H1 (cell line): ENCODE measurements around the gene IL9. TPM values are rescaled to one million over a fixed set of nuclear protein-coding genes. Genes with fewer than 3 reads are reported as not detected.

ENCODE experiments used
- CTCF ChIA-PET: fragments of 300-600 bp; sonication (Branson Sonifier 250); formaldehyde crosslinking; loops from one replicate; lab custom pipeline; 2021; ENCODE audit not compliant: partially characterized antibody; lab: Charles Lee
- POLR2A ChIA-PET: fragments of 300-600 bp; sonication (Branson Sonifier 250); formaldehyde crosslinking; loops from one replicate; lab custom pipeline; 2021; ENCODE audit warnings: inconsistent platforms; ENCODE audit not compliant: partially characterized antibody; lab: Charles Lee
- DNase-seq, 2 experiments: peaks; one replicate each; pipeline versions ENCODE4 v3.0.0 to v3.0.0-alpha.2; 2010 to 2022; ENCODE audit warnings: low spot score in 2 of 2, low read depth in 1 of 2, mixed read lengths in 1 of 2
- FAIRE-seq: peaks from 2 replicates; lab custom pipeline; 2011; peaks lifted over from hg19 to GRCh38; lab: Jason Lieb, UNC
- H2AFZ ChIP-seq: 2 replicates; pipeline ENCODE4 v1.8.1; 2012; ENCODE audit warnings: low read length, inconsistent platforms
- H2AK5ac ChIP-seq: 2 replicates; pipeline ENCODE4 v1.6.1; 2013; ENCODE audit warnings: low read depth, low read length
- H2BK120ac ChIP-seq: replicated peaks from 2 replicates; pipeline ENCODE3; 2013; ENCODE audit warnings: low read depth, low read length, inconsistent platforms
- H2BK12ac ChIP-seq: 2 replicates; pipeline ENCODE4 v1.6.1; 2013; ENCODE audit warnings: low read depth, low read length
- H2BK15ac ChIP-seq: 2 replicates; pipeline ENCODE4 v1.6.1; 2013; ENCODE audit warnings: low read length
- H2BK20ac ChIP-seq: 2 replicates; pipeline ENCODE4 v1.6.1; 2013; ENCODE audit warnings: low read length
- H2BK5ac ChIP-seq: 2 replicates; pipeline ENCODE4 v1.6.1; 2013; ENCODE audit warnings: low read depth, low read length
- H3K14ac ChIP-seq: 2 replicates; pipeline ENCODE4 v1.6.1; 2013; ENCODE audit warnings: inconsistent platforms; ENCODE audit not compliant: insufficient read length
- H3K18ac ChIP-seq: 2 replicates; pipeline ENCODE4 v1.6.1; 2013; ENCODE audit warnings: low read length; ENCODE audit errors: extremely low read depth
- H3K23ac ChIP-seq: 2 replicates; pipeline ENCODE4 v1.6.1; 2013; ENCODE audit warnings: inconsistent platforms; ENCODE audit not compliant: insufficient read length
- H3K23me2 ChIP-seq: 2 replicates; pipeline ENCODE4 v1.6.1; 2013; ENCODE audit warnings: low read depth, low read length
- H3K27ac ChIP-seq: 2 replicates; pipeline ENCODE4 v1.6.1; 2011; ENCODE audit warnings: low read depth, low read length, inconsistent platforms
- H3K27me3 ChIP-seq, 4 experiments: replicated peaks in 1 of 4; 1 replicate in 1 of 4; 2 replicates in 3 of 4; pipeline versions ENCODE4 v1.6.1 to v1.8.1; 2011 to 2013; ENCODE audit warnings: low read length in 3 of 4, mild to moderate bottlenecking in 3 of 4, inconsistent platforms in 2 of 4, mixed read lengths in 2 of 4, moderate library complexity in 1 of 4; ENCODE audit not compliant: control insufficient read depth in 3 of 4, insufficient read depth in 3 of 4; ENCODE audit errors: extremely low read depth in 1 of 4
- H3K36me3 ChIP-seq, 4 experiments: 2 replicates each; pipeline versions ENCODE4 v1.6.1 to v1.8.1; 2011 to 2013; ENCODE audit warnings: mild to moderate bottlenecking in 4 of 4, low read length in 3 of 4, moderate library complexity in 2 of 4, control low read depth in 1 of 4, inconsistent platforms in 1 of 4; ENCODE audit not compliant: insufficient read depth in 4 of 4, control insufficient read depth in 2 of 4
- H3K4ac ChIP-seq: replicated peaks from 2 replicates; pipeline ENCODE3; 2013; ENCODE audit warnings: low read length, low read depth, mixed read lengths, inconsistent platforms; ENCODE audit not compliant: insufficient read length
- H3K4me1 ChIP-seq, 4 experiments: replicated peaks in 1 of 4; 1 replicate in 1 of 4; 2 replicates in 3 of 4; pipeline versions ENCODE4 v1.6.1 to v1.8.1; 2011 to 2013; ENCODE audit warnings: low read length in 3 of 4, inconsistent platforms in 2 of 4, mixed read lengths in 1 of 4; ENCODE audit not compliant: insufficient read depth in 4 of 4, control insufficient read depth in 3 of 4
- H3K4me2 ChIP-seq, 2 experiments: 2 replicates each; pipeline versions ENCODE4 v1.6.1 to v1.8.1; 2011 to 2013; ENCODE audit warnings: low read depth in 2 of 2, low read length in 2 of 2, control low read depth in 1 of 2, inconsistent platforms in 1 of 2, mild to moderate bottlenecking in 1 of 2; ENCODE audit not compliant: insufficient read depth in 1 of 2
- H3K4me3 ChIP-seq, 4 experiments: fragments of 200-600, 300-600 bp in 1 of 4; sonication (generic), shearing (Covaris generic), sonication (Bioruptor Twin) in 1 of 4; 2 replicates each; pipeline versions ENCODE4 v1.5.1 to v1.8.1; 2011 to 2016; ENCODE audit warnings: low read length in 4 of 4, low read depth in 3 of 4, control low read depth in 2 of 4, inconsistent platforms in 2 of 4, mild to moderate bottlenecking in 2 of 4, mixed read lengths in 1 of 4, moderate library complexity in 1 of 4; ENCODE audit not compliant: insufficient read depth in 2 of 4; ENCODE audit errors: extremely low read depth in 1 of 4
- H3K56ac ChIP-seq: replicated peaks from 2 replicates; pipeline ENCODE3; 2013; ENCODE audit warnings: low read depth, mild to moderate bottlenecking, mixed read lengths, low read length, inconsistent platforms; ENCODE audit not compliant: insufficient read length
- H3K79me1 ChIP-seq: 2 replicates; pipeline ENCODE4 v1.6.1; 2013; ENCODE audit warnings: low read depth, low read length, control low read depth
- H3K79me2 ChIP-seq, 2 experiments: 2 replicates each; pipeline versions ENCODE4 v1.6.1 to v1.8.1; 2012 to 2013; ENCODE audit warnings: low read length in 2 of 2, mild to moderate bottlenecking in 2 of 2, inconsistent platforms in 1 of 2; ENCODE audit not compliant: insufficient read depth in 2 of 2, control insufficient read depth in 1 of 2
- H3K9ac ChIP-seq, 4 experiments: replicated peaks in 1 of 4; 1 replicate in 1 of 4; 2 replicates in 3 of 4; pipeline versions ENCODE4 v1.6.1 to v1.8.1; 2011 to 2013; ENCODE audit warnings: low read depth in 3 of 4, low read length in 3 of 4, control low read depth in 2 of 4, mild to moderate bottlenecking in 2 of 4, moderate library complexity in 2 of 4, inconsistent platforms in 1 of 4; ENCODE audit errors: extremely low read depth in 1 of 4
- H3K9me3 ChIP-seq, 2 experiments: 2 replicates each; pipeline versions ENCODE4 v1.6.1 to v1.8.1; 2012 to 2013; ENCODE audit warnings: mild to moderate bottlenecking in 2 of 2, moderate library complexity in 2 of 2, control low read depth in 1 of 2, inconsistent platforms in 1 of 2, low read depth in 1 of 2, low read length in 1 of 2, mixed read lengths in 1 of 2; ENCODE audit not compliant: insufficient read depth in 2 of 2
- H4K20me1 ChIP-seq, 2 experiments: replicated peaks in 1 of 2; 2 replicates each; pipeline versions ENCODE3 to v1.8.1; 2011 to 2013; ENCODE audit warnings: inconsistent platforms in 2 of 2, low read length in 2 of 2, mild to moderate bottlenecking in 1 of 2; ENCODE audit not compliant: insufficient read depth in 2 of 2, control insufficient read depth in 1 of 2
- H4K5ac ChIP-seq: 2 replicates; pipeline ENCODE4 v1.6.1; 2013; ENCODE audit warnings: low read length, low read depth, mixed read lengths, inconsistent platforms; ENCODE audit not compliant: insufficient read length
- H4K8ac ChIP-seq: 2 replicates; pipeline ENCODE4 v1.8.0; 2013; ENCODE audit warnings: mild to moderate bottlenecking, moderate library complexity, low read length, inconsistent platforms; ENCODE audit not compliant: insufficient read depth; ENCODE audit errors: extremely low read depth
- H4K91ac ChIP-seq: replicated peaks from 2 replicates; pipeline ENCODE3; 2013; ENCODE audit warnings: low read length, mixed read lengths, inconsistent platforms; ENCODE audit not compliant: insufficient read length
- TEAD4 ChIP-seq: IDR thresholded peaks from 2 replicates; pipeline ENCODE4 v1.6.1; 2012; ENCODE audit warnings: low read depth, low read length, inconsistent platforms, mixed read lengths
- WGBS, 2 experiments: shearing (Covaris generic) in 1 of 2; methylation state at CpG; one replicate each; pipeline versions ENCODE4 v1.1.6 to v1.1.7; 2013 to 2015; ENCODE audit warnings: low lambda C conversion rate in 2 of 2, mixed read lengths in 2 of 2, inconsistent platforms in 1 of 2, low coverage in 1 of 2, missing lambda C conversion rate in 1 of 2; ENCODE audit not compliant: insufficient replicate concordance in 2 of 2, insufficient coverage in 1 of 2, insufficient read length in 1 of 2; ENCODE audit errors: extremely low coverage in 1 of 2, missing lambda C conversion rate in 1 of 2; 5-methylcytosine and 5-hydroxymethylcytosine counted together
- polyA plus RNA-seq, 7 experiments: library from polyadenylated mRNA; depleted of rRNA in 3 of 7; stranded (reverse) in 5 of 7; unstranded in 2 of 7; fragments of >200 nt in 5 of 7; fragments of 200-250 nt in 2 of 7; gene quantifications; 1 replicate in 5 of 7; 2 replicates in 1 of 7; 4 replicates in 1 of 7; pipeline versions ENCODE4 v1.2.1 to v1.2.3, GENCODE V29; 2011 to 2013; ENCODE audit warnings: missing spikeins in 2 of 7, mixed read lengths in 2 of 7
- total RNA-seq: library from RNA; stranded (reverse); fragmentation: NEBNext Ultra II Directional; extraction: Animal tissue kit (Norgen Biotek cat#: 25700); gene quantifications from 2 replicates; pipeline ENCODE4 v1.2.1, GENCODE V29; 2021

IL9 gene
- total and polyA plus RNA-seq, 2 of the 8 experiments (the other 6 are each of a cell fraction or from before 2014, with no cell fraction given), result not detected

- H2BK5ac ChIP-seq, result no peak overlapping the region
- no peak overlapping the region for H2BK12ac ChIP-seq
- peaks cover 0 to 6% (median 4%) of the 10 kb centered on the region in 4 experiments; a peak in 2 of 7 replicates for H3K27me3 ChIP-seq
- FAIRE-seq (no peak), DNase-seq (no peak)
- peaks cover 0 to 5% (median 3%) of the 10 kb centered on the region in 4 experiments; a peak in 1 of 7 replicates for H3K4me1 ChIP-seq
- POLR2A ChIA-PET, result no interaction called here
- no peak overlapping the region for H3K56ac ChIP-seq
- H4K20me1 ChIP-seq, result no peaks in the 10 kb centered on the region
- H3K27ac ChIP-seq, result no peak overlapping the region
- no peaks in the 10 kb centered on the region for H3K36me3 ChIP-seq
- no peak overlapping the region for H3K18ac ChIP-seq
- no peak overlapping the region for H4K5ac ChIP-seq
- H2AFZ ChIP-seq, result no peak overlapping the region
- WGBS, 2 experiments, result 79% methylated on average over 2 of the region's 2 CpGs; no CpG with 5 or more reads in 1 of the 2 experiments
- no peak overlapping the region for H2BK15ac ChIP-seq
- H3K79me2 ChIP-seq, result no peaks in the 10 kb centered on the region
- H4K91ac ChIP-seq, result no peak overlapping the region
- H3K79me1 ChIP-seq, result no peaks in the 10 kb centered on the region
- CTCF ChIA-PET, result interaction anchor here (0.6 to 4.8 kb wide), 32 partner anchors 9 to 1953 kb away, joined by 3 to 37 read pairs (median 5); partner anchors contain the start of gene SLC25A48
- H3K23ac ChIP-seq, result no peak overlapping the region
- no peak overlapping the region for H2BK20ac ChIP-seq
- no peak overlapping the region for H2AK5ac ChIP-seq
- no peak overlapping the region for H3K4me2 ChIP-seq
- H3K4me3 ChIP-seq, result no peak overlapping the region
- H3K23me2 ChIP-seq, result peaks cover 2% of the 10 kb centered on the region; the same call in 1 of the 2 replicates
- no peak overlapping the region for H3K4ac ChIP-seq
- no peak overlapping the region for H3K9ac ChIP-seq
- no peaks in the 10 kb centered on the region for H3K9me3 ChIP-seq
- no peak overlapping the region for H4K8ac ChIP-seq
- H3K14ac ChIP-seq, result no peak overlapping the region
- H2BK120ac ChIP-seq, result no peak overlapping the region
- no peak for TF ChIP-seq TEAD4
Measured at GRCh38 chr5:135891268-135891667, 4.4 kb downstream of the IL9 start.
